T-helper 2 cell treated with Interferon-gamma antibody and Interleukin-4, amounts not matched to agents 5 μg/mL and 100 μg/mL, for 36 hours (primary cell): Measurements from ENCODE around the gene INCENP.

Experiments used
- DNase-seq: peaks from one replicate; pipeline ENCODE4 v3.0.0; 2021; ENCODE audit warnings: low spot score
- H3K27ac Mint-ChIP-seq: one replicate; pipeline ENCODE4 v1.8.0; 2021; ENCODE audit warnings: mild to moderate bottlenecking, mixed read lengths
- H3K27me3 Mint-ChIP-seq: one replicate; pipeline ENCODE4 v1.8.0; 2021; ENCODE audit warnings: low read depth, mixed read lengths
- H3K36me3 Mint-ChIP-seq: one replicate; pipeline ENCODE4 v1.8.0; 2021; ENCODE audit warnings: low read depth, mixed read lengths
- H3K4me1 Mint-ChIP-seq: one replicate; pipeline ENCODE4 v1.8.0; 2021; ENCODE audit warnings: low read depth, mixed read lengths
- H3K4me3 Mint-ChIP-seq: one replicate; pipeline ENCODE4 v1.8.0; 2022; ENCODE audit warnings: mild to moderate bottlenecking, moderate library complexity, mixed read lengths
- H3K9me3 Mint-ChIP-seq: one replicate; pipeline ENCODE4 v1.8.0; 2021; ENCODE audit warnings: mixed read lengths

Gene INCENP

GRCh38 chr11:62141111-62142042 lies 17.6 kb downstream of the INCENP start:
- DNase-seq = no peak
- H3K27me3 Mint-ChIP-seq = no peaks in the 10 kb centered on the region
- H3K27ac Mint-ChIP-seq = no peak overlapping the region
- no peak overlapping the region for H3K4me3 Mint-ChIP-seq
- H3K9me3 Mint-ChIP-seq = no peaks in the 10 kb centered on the region
- peaks cover 49% of the 10 kb centered on the region for H3K36me3 Mint-ChIP-seq
- no peaks in the 10 kb centered on the region for H3K4me1 Mint-ChIP-seq

GRCh38 chr11:62142043-62142375 lies 18.2 kb downstream of the INCENP start:
- Mint-ChIP-seq H3K27me3 (no peaks in the 10 kb centered on the region), H3K27ac (no peak overlapping the region), H3K4me1 (no peaks in the 10 kb centered on the region), H3K9me3 (no peaks in the 10 kb centered on the region), H3K4me3 (no peak overlapping the region), H3K36me3 (peaks cover 50% of the 10 kb centered on the region)
- no peak for DNase-seq

- Mint-ChIP-seq H3K36me3 (peaks cover 59% of the 10 kb centered on the region), H3K27me3 (no peaks in the 10 kb centered on the region), H3K27ac (no peak overlapping the region), H3K9me3 (no peaks in the 10 kb centered on the region), H3K4me1 (no peaks in the 10 kb centered on the region), H3K4me3 (no peak overlapping the region)
- no peak for DNase-seq
Observed at GRCh38 chr11:62142921-62143320, 19.1 kb downstream of the INCENP start.

- H3K27ac Mint-ChIP-seq = no peak overlapping the region
- no peaks in the 10 kb centered on the region for H3K9me3 Mint-ChIP-seq
- DNase-seq = no peak
- no peak overlapping the region for H3K4me3 Mint-ChIP-seq
- no peaks in the 10 kb centered on the region for H3K27me3 Mint-ChIP-seq
- H3K4me1 Mint-ChIP-seq = no peaks in the 10 kb centered on the region
- H3K36me3 Mint-ChIP-seq = peaks cover 59% of the 10 kb centered on the region
Observed at GRCh38 chr11:62143727-62144126, 19.9 kb downstream of the INCENP start.

GRCh38 chr11:62144641-62145255 lies 20.9 kb downstream of the INCENP start:
- Mint-ChIP-seq H3K4me3 (no peak overlapping the region), H3K27ac (no peak overlapping the region), H3K4me1 (no peaks in the 10 kb centered on the region), H3K27me3 (no peaks in the 10 kb centered on the region), H3K36me3 (peaks cover 67% of the 10 kb centered on the region), H3K9me3 (no peaks in the 10 kb centered on the region)
- DNase-seq = no peak

GRCh38 chr11:62145261-62145871 lies 21.6 kb downstream of the INCENP start:
- Mint-ChIP-seq H3K27ac (peak overlapping the region; percentile 31), H3K4me3 (no peak overlapping the region), H3K4me1 (no peaks in the 10 kb centered on the region), H3K27me3 (no peaks in the 10 kb centered on the region), H3K36me3 (peaks cover 66% of the 10 kb centered on the region), H3K9me3 (no peaks in the 10 kb centered on the region)
- DNase-seq = no peak

- DNase-seq = no peak
- peaks cover 68% of the 10 kb centered on the region for H3K36me3 Mint-ChIP-seq
- H3K27ac Mint-ChIP-seq = no peak overlapping the region
- H3K9me3 Mint-ChIP-seq = no peaks in the 10 kb centered on the region
- H3K27me3 Mint-ChIP-seq = no peaks in the 10 kb centered on the region
- H3K4me3 Mint-ChIP-seq = no peak overlapping the region
- H3K4me1 Mint-ChIP-seq = no peaks in the 10 kb centered on the region
Observed at GRCh38 chr11:62146476-62147200, 22.8 kb downstream of the INCENP start.

- Mint-ChIP-seq H3K27ac (no peak overlapping the region), H3K27me3 (no peaks in the 10 kb centered on the region), H3K36me3 (peaks cover 69% of the 10 kb centered on the region), H3K4me3 (no peak overlapping the region), H3K4me1 (no peaks in the 10 kb centered on the region), H3K9me3 (no peaks in the 10 kb centered on the region)
- DNase-seq = no peak
Observed at GRCh38 chr11:62147545-62147944, 23.7 kb downstream of the INCENP start.

GRCh38 chr11:62148271-62148980 lies 24.6 kb downstream of the INCENP start:
- DNase-seq = no peak
- Mint-ChIP-seq H3K4me3 (no peak overlapping the region), H3K27ac (no peak overlapping the region), H3K9me3 (no peaks in the 10 kb centered on the region), H3K4me1 (no peaks in the 10 kb centered on the region), H3K27me3 (no peaks in the 10 kb centered on the region), H3K36me3 (peaks cover 68% of the 10 kb centered on the region)

GRCh38 chr11:62149986-62150886 lies 26.4 kb downstream of the INCENP start:
- Mint-ChIP-seq H3K36me3 (peaks cover 72% of the 10 kb centered on the region), H3K4me1 (no peaks in the 10 kb centered on the region), H3K4me3 (no peak overlapping the region), H3K27me3 (no peaks in the 10 kb centered on the region), H3K9me3 (no peaks in the 10 kb centered on the region), H3K27ac (no peak overlapping the region)
- no peak for DNase-seq

GRCh38 chr11:62150887-62151736 lies 27.3 kb downstream of the INCENP start:
- no peaks in the 10 kb centered on the region for H3K27me3 Mint-ChIP-seq
- peaks cover 65% of the 10 kb centered on the region for H3K36me3 Mint-ChIP-seq
- no peaks in the 10 kb centered on the region for H3K9me3 Mint-ChIP-seq
- DNase-seq = no peak
- H3K4me3 Mint-ChIP-seq = no peak overlapping the region
- no peaks in the 10 kb centered on the region for H3K4me1 Mint-ChIP-seq
- no peak overlapping the region for H3K27ac Mint-ChIP-seq

- no peak overlapping the region for H3K4me3 Mint-ChIP-seq
- no peak overlapping the region for H3K27ac Mint-ChIP-seq
- no peak for DNase-seq
- H3K9me3 Mint-ChIP-seq = no peaks in the 10 kb centered on the region
- no peaks in the 10 kb centered on the region for H3K27me3 Mint-ChIP-seq
- H3K36me3 Mint-ChIP-seq = peaks cover 60% of the 10 kb centered on the region
- no peaks in the 10 kb centered on the region for H3K4me1 Mint-ChIP-seq
Observed at GRCh38 chr11:62151737-62152102, 27.9 kb downstream of the INCENP start.
